H1 (cell line): Measurements from ENCODE around the gene TNIP1. TPM values are rescaled to one million over a fixed set of nuclear protein-coding genes. Genes with fewer than 3 reads are reported as not detected.

Source experiments
- CTBP2 ChIP-seq: IDR thresholded peaks from 2 replicates; pipeline ENCODE4 v1.7.0; 2011; ENCODE audit warnings: borderline replicate concordance, mild to moderate bottlenecking, moderate library complexity, mixed read lengths, low read length; ENCODE audit not compliant: insufficient read depth, insufficient read length
- JUN ChIP-seq: IDR thresholded peaks from 2 replicates; pipeline ENCODE4 v1.6.1; 2011; ENCODE audit warnings: low read depth, mild to moderate bottlenecking, improper control_type of control experiment, low read length
- KDM1A ChIP-seq: fragments of 200-600, 300-600 bp; sonication (generic); IDR thresholded peaks from 2 replicates; pipeline ENCODE4 v1.7.1; 2016; ENCODE audit warnings: mild to moderate bottlenecking, low read length, borderline replicate concordance
- SIN3A ChIP-seq, 2 experiments: IDR thresholded peaks in 1 of 2; conservative IDR thresholded peaks in 1 of 2; 2 replicates each; pipeline ENCODE4 v1.6.1; 2011 to 2012; ENCODE audit warnings: low read length in 2 of 2, improper control_type of control experiment in 1 of 2, low read depth in 1 of 2, mild to moderate bottlenecking in 1 of 2
- SIRT6 ChIP-seq: IDR thresholded peaks from one replicate; pipeline ENCODE4 v1.7.1; 2012; ENCODE audit warnings: low read length, inconsistent platforms
- SUZ12 ChIP-seq: fragments of 200-600 bp; sonication (generic); IDR thresholded peaks from 2 replicates; pipeline ENCODE4 v1.6.1; 2012; ENCODE audit warnings: mild to moderate bottlenecking, inconsistent platforms, low read length, moderate library complexity, mixed read lengths
- TCF12 ChIP-seq: IDR thresholded peaks from 2 replicates; pipeline ENCODE4 v1.6.1; 2011; ENCODE audit warnings: low read depth, mild to moderate bottlenecking, low read length
- polyA plus RNA-seq, 7 experiments: library from polyadenylated mRNA; depleted of rRNA in 3 of 7; stranded (reverse) in 5 of 7; unstranded in 2 of 7; fragments of >200 nt in 5 of 7; fragments of 200-250 nt in 2 of 7; gene quantifications; 1 replicate in 5 of 7; 2 replicates in 1 of 7; 4 replicates in 1 of 7; pipeline versions ENCODE4 v1.2.1 to v1.2.3, GENCODE V29; 2011 to 2013; ENCODE audit warnings: missing spikeins in 2 of 7, mixed read lengths in 2 of 7
- total RNA-seq: library from RNA; stranded (reverse); fragmentation: NEBNext Ultra II Directional; extraction: Animal tissue kit (Norgen Biotek cat#: 25700); gene quantifications from 2 replicates; pipeline ENCODE4 v1.2.1, GENCODE V29; 2021
- TF ChIP-seq, protein P1 (sequence below): fragments of 300-600 bp; sonication (generic); IDR thresholded peaks from 2 replicates; pipeline ENCODE4 v1.7.1; 2012; ENCODE audit warnings: low read length, moderate library complexity, mild to moderate bottlenecking, inconsistent platforms; ENCODE audit not compliant: insufficient replicate concordance
- TF ChIP-seq, protein P2 (sequence below): IDR thresholded peaks from 2 replicates; pipeline ENCODE4 v1.6.1; 2012; ENCODE audit warnings: inconsistent platforms

The TNIP1 gene
- total and polyA plus RNA-seq, 2 of the 8 experiments (the other 6 are each of a cell fraction or from before 2014, with no cell fraction given), result 14.2 to 31.9 TPM

DNA sequence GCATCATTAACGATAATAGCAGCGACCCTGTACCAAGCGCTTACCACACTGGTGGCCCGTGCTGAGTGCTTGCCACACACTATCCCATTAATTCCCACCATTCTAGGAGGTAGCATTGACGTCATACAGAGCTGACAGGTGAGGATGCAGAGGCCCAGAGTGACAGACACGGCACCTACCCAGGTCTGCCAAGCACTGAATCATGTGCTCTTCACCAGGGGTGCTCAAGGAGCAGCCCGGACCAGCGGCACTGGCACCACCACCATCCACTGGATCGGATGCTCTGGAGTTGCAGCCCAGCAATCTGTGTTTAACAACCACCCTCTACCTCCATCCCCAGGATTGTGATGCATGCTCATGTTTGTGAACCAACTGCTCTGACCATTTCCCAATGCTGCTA lies 3.4 kb downstream of the TNIP1 start (continued):
- TF ChIP-seq, protein P1, sequence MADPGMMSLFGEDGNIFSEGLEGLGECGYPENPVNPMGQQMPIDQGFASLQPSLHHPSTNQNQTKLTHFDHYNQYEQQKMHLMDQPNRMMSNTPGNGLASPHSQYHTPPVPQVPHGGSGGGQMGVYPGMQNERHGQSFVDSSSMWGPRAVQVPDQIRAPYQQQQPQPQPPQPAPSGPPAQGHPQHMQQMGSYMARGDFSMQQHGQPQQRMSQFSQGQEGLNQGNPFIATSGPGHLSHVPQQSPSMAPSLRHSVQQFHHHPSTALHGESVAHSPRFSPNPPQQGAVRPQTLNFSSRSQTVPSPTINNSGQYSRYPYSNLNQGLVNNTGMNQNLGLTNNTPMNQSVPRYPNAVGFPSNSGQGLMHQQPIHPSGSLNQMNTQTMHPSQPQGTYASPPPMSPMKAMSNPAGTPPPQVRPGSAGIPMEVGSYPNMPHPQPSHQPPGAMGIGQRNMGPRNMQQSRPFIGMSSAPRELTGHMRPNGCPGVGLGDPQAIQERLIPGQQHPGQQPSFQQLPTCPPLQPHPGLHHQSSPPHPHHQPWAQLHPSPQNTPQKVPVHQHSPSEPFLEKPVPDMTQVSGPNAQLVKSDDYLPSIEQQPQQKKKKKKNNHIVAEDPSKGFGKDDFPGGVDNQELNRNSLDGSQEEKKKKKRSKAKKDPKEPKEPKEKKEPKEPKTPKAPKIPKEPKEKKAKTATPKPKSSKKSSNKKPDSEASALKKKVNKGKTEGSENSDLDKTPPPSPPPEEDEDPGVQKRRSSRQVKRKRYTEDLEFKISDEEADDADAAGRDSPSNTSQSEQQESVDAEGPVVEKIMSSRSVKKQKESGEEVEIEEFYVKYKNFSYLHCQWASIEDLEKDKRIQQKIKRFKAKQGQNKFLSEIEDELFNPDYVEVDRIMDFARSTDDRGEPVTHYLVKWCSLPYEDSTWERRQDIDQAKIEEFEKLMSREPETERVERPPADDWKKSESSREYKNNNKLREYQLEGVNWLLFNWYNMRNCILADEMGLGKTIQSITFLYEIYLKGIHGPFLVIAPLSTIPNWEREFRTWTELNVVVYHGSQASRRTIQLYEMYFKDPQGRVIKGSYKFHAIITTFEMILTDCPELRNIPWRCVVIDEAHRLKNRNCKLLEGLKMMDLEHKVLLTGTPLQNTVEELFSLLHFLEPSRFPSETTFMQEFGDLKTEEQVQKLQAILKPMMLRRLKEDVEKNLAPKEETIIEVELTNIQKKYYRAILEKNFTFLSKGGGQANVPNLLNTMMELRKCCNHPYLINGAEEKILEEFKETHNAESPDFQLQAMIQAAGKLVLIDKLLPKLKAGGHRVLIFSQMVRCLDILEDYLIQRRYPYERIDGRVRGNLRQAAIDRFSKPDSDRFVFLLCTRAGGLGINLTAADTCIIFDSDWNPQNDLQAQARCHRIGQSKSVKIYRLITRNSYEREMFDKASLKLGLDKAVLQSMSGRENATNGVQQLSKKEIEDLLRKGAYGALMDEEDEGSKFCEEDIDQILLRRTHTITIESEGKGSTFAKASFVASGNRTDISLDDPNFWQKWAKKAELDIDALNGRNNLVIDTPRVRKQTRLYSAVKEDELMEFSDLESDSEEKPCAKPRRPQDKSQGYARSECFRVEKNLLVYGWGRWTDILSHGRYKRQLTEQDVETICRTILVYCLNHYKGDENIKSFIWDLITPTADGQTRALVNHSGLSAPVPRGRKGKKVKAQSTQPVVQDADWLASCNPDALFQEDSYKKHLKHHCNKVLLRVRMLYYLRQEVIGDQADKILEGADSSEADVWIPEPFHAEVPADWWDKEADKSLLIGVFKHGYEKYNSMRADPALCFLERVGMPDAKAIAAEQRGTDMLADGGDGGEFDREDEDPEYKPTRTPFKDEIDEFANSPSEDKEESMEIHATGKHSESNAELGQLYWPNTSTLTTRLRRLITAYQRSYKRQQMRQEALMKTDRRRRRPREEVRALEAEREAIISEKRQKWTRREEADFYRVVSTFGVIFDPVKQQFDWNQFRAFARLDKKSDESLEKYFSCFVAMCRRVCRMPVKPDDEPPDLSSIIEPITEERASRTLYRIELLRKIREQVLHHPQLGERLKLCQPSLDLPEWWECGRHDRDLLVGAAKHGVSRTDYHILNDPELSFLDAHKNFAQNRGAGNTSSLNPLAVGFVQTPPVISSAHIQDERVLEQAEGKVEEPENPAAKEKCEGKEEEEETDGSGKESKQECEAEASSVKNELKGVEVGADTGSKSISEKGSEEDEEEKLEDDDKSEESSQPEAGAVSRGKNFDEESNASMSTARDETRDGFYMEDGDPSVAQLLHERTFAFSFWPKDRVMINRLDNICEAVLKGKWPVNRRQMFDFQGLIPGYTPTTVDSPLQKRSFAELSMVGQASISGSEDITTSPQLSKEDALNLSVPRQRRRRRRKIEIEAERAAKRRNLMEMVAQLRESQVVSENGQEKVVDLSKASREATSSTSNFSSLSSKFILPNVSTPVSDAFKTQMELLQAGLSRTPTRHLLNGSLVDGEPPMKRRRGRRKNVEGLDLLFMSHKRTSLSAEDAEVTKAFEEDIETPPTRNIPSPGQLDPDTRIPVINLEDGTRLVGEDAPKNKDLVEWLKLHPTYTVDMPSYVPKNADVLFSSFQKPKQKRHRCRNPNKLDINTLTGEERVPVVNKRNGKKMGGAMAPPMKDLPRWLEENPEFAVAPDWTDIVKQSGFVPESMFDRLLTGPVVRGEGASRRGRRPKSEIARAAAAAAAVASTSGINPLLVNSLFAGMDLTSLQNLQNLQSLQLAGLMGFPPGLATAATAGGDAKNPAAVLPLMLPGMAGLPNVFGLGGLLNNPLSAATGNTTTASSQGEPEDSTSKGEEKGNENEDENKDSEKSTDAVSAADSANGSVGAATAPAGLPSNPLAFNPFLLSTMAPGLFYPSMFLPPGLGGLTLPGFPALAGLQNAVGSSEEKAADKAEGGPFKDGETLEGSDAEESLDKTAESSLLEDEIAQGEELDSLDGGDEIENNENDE, result no peak
- TF ChIP-seq TCF12 (no peak), SUZ12 (no peak), JUN (no peak), SIRT6 (no peak), CTBP2 (no peak), KDM1A (no peak), SIN3A (conservative IDR thresholded peaks at IDR 0.05 in 1 of 2, IDR thresholded peaks at IDR 0.05 in 1 of 2; ENCODE audit: low read depth in 1 of 2, low read length in 2 of 2) (no peak)
- TF ChIP-seq, protein P2, sequence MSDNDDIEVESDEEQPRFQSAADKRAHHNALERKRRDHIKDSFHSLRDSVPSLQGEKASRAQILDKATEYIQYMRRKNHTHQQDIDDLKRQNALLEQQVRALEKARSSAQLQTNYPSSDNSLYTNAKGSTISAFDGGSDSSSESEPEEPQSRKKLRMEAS, result no peak
- TF ChIP-seq, all 59 proteins: peak for 0
